Immature natural killer cell (primary cell): Measurements from ENCODE around the gene NFASC. TPM values are rescaled to one million over a fixed set of nuclear protein-coding genes. Genes with fewer than 3 reads are reported as not detected.

Experiments used
- DNase-seq, 3 donors: peaks; one replicate each; pipeline ENCODE4 v3.0.0; 2022; ENCODE audit warnings: mixed read lengths in 1 of 3
- H3K27ac Mint-ChIP-seq, 6 donors: one replicate each; pipeline ENCODE4 v1.8.0; 2020; ENCODE audit warnings: mixed read lengths in 6 of 6, mild to moderate bottlenecking in 5 of 6, inconsistent platforms in 4 of 6, moderate library complexity in 3 of 6
- H3K27me3 Mint-ChIP-seq, 3 donors: one replicate each; pipeline ENCODE4 v1.8.0; 2020 to 2021; ENCODE audit warnings: low read depth in 3 of 3, mild to moderate bottlenecking in 3 of 3, mixed read lengths in 3 of 3, moderate library complexity in 3 of 3, inconsistent platforms in 1 of 3
- H3K36me3 Mint-ChIP-seq, 3 donors: one replicate each; pipeline ENCODE4 v1.8.0; 2020; ENCODE audit warnings: mixed read lengths in 3 of 3, inconsistent platforms in 2 of 3, mild to moderate bottlenecking in 2 of 3
- H3K4me1 Mint-ChIP-seq, 2 donors: one replicate each; pipeline ENCODE4 v1.8.0; 2020; ENCODE audit warnings: inconsistent platforms in 2 of 2, mild to moderate bottlenecking in 2 of 2, mixed read lengths in 2 of 2, moderate library complexity in 1 of 2
- H3K4me3 Mint-ChIP-seq, 5 donors: one replicate each; pipeline ENCODE4 v1.8.0; 2020; ENCODE audit warnings: mild to moderate bottlenecking in 5 of 5, mixed read lengths in 5 of 5, inconsistent platforms in 3 of 5, moderate library complexity in 3 of 5
- H3K9me3 Mint-ChIP-seq, 6 donors: one replicate each; pipeline ENCODE4 v1.8.0; 2020; ENCODE audit warnings: mild to moderate bottlenecking in 6 of 6, mixed read lengths in 6 of 6, inconsistent platforms in 4 of 6, moderate library complexity in 3 of 6
- polyA plus RNA-seq, 3 donors: library from polyadenylated mRNA; unstranded; fragments of 300-500 nt; fragmentation: Illumina TruSeq; gene quantifications; one replicate each; pipeline ENCODE4 v1.2.3, GENCODE V29; 2021

The NFASC gene
- polyA plus RNA-seq, 3 donors from 2014 or later, result not detected

GRCh38 chr1:205001162-205001561 lies 130.5 kb downstream of the NFASC start:
- no peak overlapping the region for H3K27ac Mint-ChIP-seq

GRCh38 chr1:205002705-205003104 lies 132.0 kb downstream of the NFASC start:
- DNase-seq, result no peak
- no peak overlapping the region for H3K4me3 Mint-ChIP-seq
- H3K27ac Mint-ChIP-seq, result no peak overlapping the region
- no peaks in the 10 kb centered on the region for H3K9me3 Mint-ChIP-seq
- no peaks in the 10 kb centered on the region for H3K36me3 Mint-ChIP-seq
- peaks cover 0 to 3% (median 3%) of the 10 kb centered on the region in 3 donors for H3K27me3 Mint-ChIP-seq
- H3K4me1 Mint-ChIP-seq, result no peaks in the 10 kb centered on the region

More at GRCh38 chr1:205001162-205001561, 130.5 kb downstream of the NFASC start:
- Mint-ChIP-seq H3K4me1 (no peaks in the 10 kb centered on the region), H3K27me3 (peaks cover 0 to 3% (median 0%) of the 10 kb centered on the region in 3 donors), H3K4me3 (no peak overlapping the region), H3K9me3 (no peaks in the 10 kb centered on the region), H3K36me3 (no peaks in the 10 kb centered on the region)
- no peak for DNase-seq

- Mint-ChIP-seq H3K9me3 (no peaks in the 10 kb centered on the region), H3K27ac (peak overlapping the region in 1 of 6 donors; percentile 13), H3K36me3 (no peaks in the 10 kb centered on the region), H3K27me3 (peaks cover 0 to 3% (median 3%) of the 10 kb centered on the region in 3 donors), H3K4me1 (no peaks in the 10 kb centered on the region), H3K4me3 (no peak overlapping the region)
- no peak for DNase-seq
Observed at GRCh38 chr1:205003358-205004131, 132.9 kb downstream of the NFASC start.

- Mint-ChIP-seq H3K36me3 (no peaks in the 10 kb centered on the region), H3K9me3 (no peaks in the 10 kb centered on the region), H3K4me3 (no peak overlapping the region), H3K4me1 (no peaks in the 10 kb centered on the region), H3K27ac (no peak overlapping the region), H3K27me3 (peaks cover 0 to 5% (median 3%) of the 10 kb centered on the region in 3 donors)
- DNase-seq, result no peak
Observed at GRCh38 chr1:205004351-205004750, 133.7 kb downstream of the NFASC start.

GRCh38 chr1:205008896-205009295 lies 138.2 kb downstream of the NFASC start:
- Mint-ChIP-seq H3K4me3 (no peak overlapping the region), H3K36me3 (no peaks in the 10 kb centered on the region), H3K27me3 (peaks cover 1 to 3% (median 3%) of the 10 kb centered on the region in 3 donors), H3K9me3 (no peaks in the 10 kb centered on the region), H3K27ac (no peak overlapping the region), H3K4me1 (no peaks in the 10 kb centered on the region)
- no peak for DNase-seq

GRCh38 chr1:205009670-205010069 lies 139.0 kb downstream of the NFASC start:
- Mint-ChIP-seq H3K4me1 (no peaks in the 10 kb centered on the region), H3K9me3 (no peaks in the 10 kb centered on the region), H3K36me3 (no peaks in the 10 kb centered on the region), H3K27ac (no peak overlapping the region), H3K4me3 (no peak overlapping the region), H3K27me3 (peaks cover 1 to 3% (median 3%) of the 10 kb centered on the region in 3 donors)
- DNase-seq, result no peak

GRCh38 chr1:205012391-205013140 lies 141.9 kb downstream of the NFASC start:
- H3K4me1 Mint-ChIP-seq, result no peaks in the 10 kb centered on the region
- no peaks in the 10 kb centered on the region for H3K9me3 Mint-ChIP-seq
- no peaks in the 10 kb centered on the region for H3K36me3 Mint-ChIP-seq
- DNase-seq, result no peak
- peaks cover 0 to 6% (median 3%) of the 10 kb centered on the region in 3 donors for H3K27me3 Mint-ChIP-seq
- H3K4me3 Mint-ChIP-seq, result no peak overlapping the region
- no peak overlapping the region for H3K27ac Mint-ChIP-seq

- H3K27me3 Mint-ChIP-seq, result peaks cover 0 to 6% (median 3%) of the 10 kb centered on the region in 3 donors
- no peaks in the 10 kb centered on the region for H3K36me3 Mint-ChIP-seq
- H3K27ac Mint-ChIP-seq, result no peak overlapping the region
- H3K9me3 Mint-ChIP-seq, result no peaks in the 10 kb centered on the region
- no peaks in the 10 kb centered on the region for H3K4me1 Mint-ChIP-seq
- no peak for DNase-seq
- no peak overlapping the region for H3K4me3 Mint-ChIP-seq
Observed at GRCh38 chr1:205013683-205014367, 143.2 kb downstream of the NFASC start.

GRCh38 chr1:205014783-205015182 lies 144.1 kb downstream of the NFASC start:
- Mint-ChIP-seq H3K36me3 (no peaks in the 10 kb centered on the region), H3K4me3 (no peak overlapping the region), H3K27me3 (peaks cover 0 to 6% (median 2%) of the 10 kb centered on the region in 3 donors), H3K4me1 (no peaks in the 10 kb centered on the region), H3K27ac (no peak overlapping the region), H3K9me3 (no peaks in the 10 kb centered on the region)
- no peak for DNase-seq

- Mint-ChIP-seq H3K4me3 (no peak overlapping the region), H3K4me1 (no peaks in the 10 kb centered on the region), H3K27me3 (peaks cover 0 to 6% (median 6%) of the 10 kb centered on the region in 3 donors), H3K9me3 (no peaks in the 10 kb centered on the region), H3K36me3 (no peaks in the 10 kb centered on the region), H3K27ac (no peak overlapping the region)
- no peak for DNase-seq
Observed at GRCh38 chr1:205015241-205015640, 144.6 kb downstream of the NFASC start.

GRCh38 chr1:205016075-205016474 lies 145.4 kb downstream of the NFASC start:
- Mint-ChIP-seq H3K4me3 (no peak overlapping the region), H3K36me3 (no peaks in the 10 kb centered on the region), H3K27ac (no peak overlapping the region), H3K27me3 (peaks cover 0 to 9% (median 6%) of the 10 kb centered on the region in 3 donors), H3K4me1 (no peaks in the 10 kb centered on the region), H3K9me3 (no peaks in the 10 kb centered on the region)
- DNase-seq, result no peak

GRCh38 chr1:205016584-205016983 lies 145.9 kb downstream of the NFASC start:
- no peaks in the 10 kb centered on the region for H3K9me3 Mint-ChIP-seq
- no peak for DNase-seq

GRCh38 chr1:205017001-205017400 lies 146.3 kb downstream of the NFASC start:
- no peak for DNase-seq
- H3K4me3 Mint-ChIP-seq, result no peak overlapping the region
- no peaks in the 10 kb centered on the region for H3K9me3 Mint-ChIP-seq
- H3K27ac Mint-ChIP-seq, result no peak overlapping the region
- H3K4me1 Mint-ChIP-seq, result no peaks in the 10 kb centered on the region
- H3K36me3 Mint-ChIP-seq, result no peaks in the 10 kb centered on the region
- peaks cover 0 to 11% (median 6%) of the 10 kb centered on the region in 3 donors for H3K27me3 Mint-ChIP-seq

More at GRCh38 chr1:205016584-205016983, 145.9 kb downstream of the NFASC start:
- H3K27ac Mint-ChIP-seq, result no peak overlapping the region
- H3K4me1 Mint-ChIP-seq, result no peaks in the 10 kb centered on the region
- no peak overlapping the region for H3K4me3 Mint-ChIP-seq
- H3K27me3 Mint-ChIP-seq, result peaks cover 0 to 9% (median 6%) of the 10 kb centered on the region in 3 donors
- H3K36me3 Mint-ChIP-seq, result no peaks in the 10 kb centered on the region

- H3K36me3 Mint-ChIP-seq, result no peaks in the 10 kb centered on the region
- H3K27ac Mint-ChIP-seq, result no peak overlapping the region
- no peaks in the 10 kb centered on the region for H3K4me1 Mint-ChIP-seq
- H3K4me3 Mint-ChIP-seq, result no peak overlapping the region
- DNase-seq, result no peak
- H3K9me3 Mint-ChIP-seq, result no peaks in the 10 kb centered on the region
- H3K27me3 Mint-ChIP-seq, result peaks cover 0 to 11% (median 6%) of the 10 kb centered on the region in 3 donors
Observed at GRCh38 chr1:205017766-205018165, 147.1 kb downstream of the NFASC start.
